GM21529 (cell line): ENCODE measurements around the gene USB1.

ENCODE experiments used
- ATAC-seq: cut with Tn5 transposase; IDR thresholded peaks from one replicate; pipeline ENCODE4 v1.9.1; 2021; ENCODE audit not compliant: unreplicated experiment

USB1 gene

DNA sequence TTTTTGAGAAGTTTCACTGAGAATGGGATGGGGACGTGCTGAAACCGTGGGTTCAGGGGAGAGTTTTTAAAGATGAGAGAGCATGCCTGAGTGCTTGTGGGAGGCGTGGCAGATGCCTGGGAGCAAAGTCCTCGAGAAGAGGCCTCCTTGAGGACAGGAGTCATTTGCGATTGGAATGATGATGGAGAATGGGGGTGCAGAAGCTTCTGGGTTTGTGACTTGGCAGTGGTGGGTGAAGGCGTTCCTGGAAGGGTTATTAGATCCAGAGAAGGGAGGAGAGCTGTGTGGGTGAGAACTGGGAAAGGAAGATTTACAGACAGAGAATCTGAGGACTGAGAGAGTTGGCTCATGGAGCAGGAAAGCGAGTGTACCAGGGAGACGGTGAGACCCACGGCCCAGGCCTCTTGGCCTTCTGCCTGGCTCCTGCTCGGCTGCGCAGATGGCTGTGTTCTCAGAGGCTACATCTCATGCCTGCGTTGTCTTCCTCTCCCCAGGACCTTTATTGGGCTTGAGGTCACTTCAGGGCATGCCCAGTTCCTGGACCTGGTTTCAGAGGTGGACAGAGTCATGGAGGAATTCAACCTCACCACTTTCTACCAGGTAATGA lies 15.7 kb downstream of the USB1 start:
- ATAC-seq = no peak

DNA sequence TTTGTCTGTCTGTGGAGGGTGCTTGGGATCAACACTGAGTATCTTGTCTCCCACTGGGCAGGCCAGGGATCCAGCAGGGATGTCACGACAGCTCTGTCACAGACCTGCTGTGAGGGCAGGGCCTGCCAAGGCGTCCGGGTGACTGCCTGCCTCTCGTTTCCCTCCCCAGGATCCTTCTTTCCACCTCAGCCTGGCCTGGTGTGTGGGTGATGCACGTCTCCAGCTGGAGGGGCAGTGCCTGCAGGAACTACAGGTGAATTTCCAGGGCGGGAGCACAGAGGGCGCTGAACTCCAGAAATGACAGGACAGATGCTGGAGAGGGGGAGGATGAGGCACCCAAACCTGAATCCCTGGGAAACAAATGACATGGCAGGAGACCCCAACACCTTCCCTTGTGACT lies 17.6 kb downstream of the USB1 start:
- ATAC-seq = no peak

DNA sequence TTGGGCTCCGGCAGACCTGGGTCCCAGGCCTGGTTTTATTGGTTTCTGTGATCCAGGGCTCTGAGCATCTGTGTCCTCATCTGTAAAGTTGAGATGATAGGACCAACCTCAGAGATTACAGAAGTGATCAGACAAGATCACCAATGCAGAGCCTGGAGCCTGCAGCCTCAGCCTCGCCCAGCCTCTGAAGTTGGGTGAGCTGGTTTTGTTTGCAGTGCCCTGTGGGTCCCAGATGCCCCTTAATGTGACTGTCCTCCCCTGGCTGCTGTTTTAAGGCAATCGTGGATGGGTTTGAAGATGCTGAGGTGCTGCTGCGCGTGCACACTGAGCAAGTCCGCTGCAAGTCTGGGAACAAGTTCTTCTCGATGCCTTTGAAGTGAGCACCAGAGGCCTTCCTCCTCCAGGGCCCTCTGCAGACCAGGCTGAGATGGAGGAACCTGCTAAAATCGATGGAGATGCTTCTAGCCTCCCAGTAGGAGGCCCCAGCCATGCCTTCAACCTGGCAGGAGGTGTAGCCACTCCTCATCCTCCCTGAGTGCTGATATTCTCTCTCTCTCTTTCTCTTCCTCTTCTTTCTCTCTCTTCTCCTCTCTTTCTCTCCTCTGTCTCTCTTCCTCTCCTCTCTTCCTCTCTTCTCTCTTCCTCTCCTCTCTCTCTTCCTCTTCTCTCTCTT lies 18.8 kb downstream of the USB1 start:
- ATAC-seq = no peak

DNA sequence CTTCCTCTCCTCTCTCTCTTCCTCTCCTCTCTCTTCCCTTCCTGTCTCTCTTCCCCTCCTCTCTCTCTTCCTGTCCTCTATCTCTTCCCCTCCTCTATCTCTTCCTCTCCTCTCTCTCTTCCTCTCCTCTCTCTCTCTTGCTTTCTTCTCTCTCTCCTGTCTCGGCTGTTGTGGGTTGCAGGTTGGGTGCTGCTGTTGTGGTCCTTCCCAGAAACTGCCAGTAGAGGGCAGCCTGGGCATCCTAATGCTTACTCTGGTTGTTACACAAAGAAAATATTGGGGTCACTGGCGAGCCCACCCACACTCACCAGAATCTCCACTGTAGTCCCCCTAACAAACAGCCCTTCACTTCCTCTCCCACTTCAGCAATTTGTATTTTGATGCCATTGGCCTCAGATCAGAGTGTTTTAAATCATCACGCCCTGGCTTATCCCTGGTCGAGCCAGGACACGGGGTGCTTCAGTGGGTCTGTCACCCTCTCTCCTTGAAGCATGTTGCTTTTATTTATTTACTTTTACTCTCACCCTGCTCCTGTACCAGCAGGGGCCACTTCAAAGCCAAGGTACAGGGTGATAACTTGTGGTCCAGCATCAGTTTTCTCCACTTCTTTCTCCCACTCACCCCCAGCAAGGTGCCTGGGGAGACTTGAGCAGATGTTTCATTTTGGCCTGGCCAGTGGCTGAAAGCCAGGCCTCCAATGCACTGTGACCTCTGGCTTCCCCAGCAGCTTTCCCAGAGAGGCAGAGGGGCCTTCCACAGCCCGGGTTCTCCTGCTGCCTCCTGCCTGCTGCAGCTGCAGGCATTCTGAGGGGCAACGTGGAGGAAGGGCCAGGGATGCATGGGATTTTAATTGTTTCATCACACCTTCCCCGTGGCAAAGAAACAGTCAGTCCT lies 19.7 kb downstream of the USB1 start:
- ATAC-seq = no peak

DNA sequence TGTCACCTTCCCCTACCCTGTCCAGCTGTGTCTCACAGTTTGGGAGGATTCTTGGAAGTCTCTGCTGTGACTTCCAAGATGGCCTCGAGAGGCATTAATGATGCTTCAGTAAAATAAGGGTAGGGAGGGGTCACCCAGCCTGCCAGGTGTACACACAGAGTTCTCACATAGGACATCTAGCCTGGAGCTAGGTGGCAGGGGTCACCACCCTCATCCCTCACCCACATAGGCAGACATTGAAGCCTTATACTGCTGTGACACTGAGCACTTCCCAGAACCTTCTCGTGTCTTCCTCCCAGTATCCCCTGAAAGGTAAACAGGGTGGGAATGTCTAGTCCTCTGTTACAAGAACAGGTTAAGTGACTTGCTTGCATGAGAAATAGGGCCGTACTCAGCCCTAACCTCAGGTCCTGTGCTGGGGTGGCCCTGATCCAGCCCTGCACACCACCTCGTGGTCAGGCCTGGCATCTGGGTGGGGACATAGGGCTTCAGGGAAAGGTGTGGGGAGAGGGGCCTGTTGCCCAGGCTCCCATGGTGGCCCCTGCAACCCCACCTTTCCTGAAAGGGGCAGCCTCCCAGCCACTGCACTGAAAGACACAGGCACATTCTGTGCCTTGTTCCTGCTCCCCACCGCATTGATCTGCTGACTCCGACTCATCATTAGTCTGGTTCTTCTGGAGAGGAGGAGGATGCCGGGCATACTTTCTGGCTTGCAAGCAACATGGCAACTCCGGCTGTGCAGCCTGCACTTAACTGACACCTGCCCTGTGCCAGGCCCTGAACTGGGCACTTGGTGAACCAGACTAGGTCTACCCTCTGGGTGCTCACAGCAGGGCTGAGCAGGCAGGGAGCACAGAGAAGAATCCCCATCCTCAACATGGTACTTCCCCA lies 20.7 kb downstream of the USB1 start:
- ATAC-seq = no peak

DNA sequence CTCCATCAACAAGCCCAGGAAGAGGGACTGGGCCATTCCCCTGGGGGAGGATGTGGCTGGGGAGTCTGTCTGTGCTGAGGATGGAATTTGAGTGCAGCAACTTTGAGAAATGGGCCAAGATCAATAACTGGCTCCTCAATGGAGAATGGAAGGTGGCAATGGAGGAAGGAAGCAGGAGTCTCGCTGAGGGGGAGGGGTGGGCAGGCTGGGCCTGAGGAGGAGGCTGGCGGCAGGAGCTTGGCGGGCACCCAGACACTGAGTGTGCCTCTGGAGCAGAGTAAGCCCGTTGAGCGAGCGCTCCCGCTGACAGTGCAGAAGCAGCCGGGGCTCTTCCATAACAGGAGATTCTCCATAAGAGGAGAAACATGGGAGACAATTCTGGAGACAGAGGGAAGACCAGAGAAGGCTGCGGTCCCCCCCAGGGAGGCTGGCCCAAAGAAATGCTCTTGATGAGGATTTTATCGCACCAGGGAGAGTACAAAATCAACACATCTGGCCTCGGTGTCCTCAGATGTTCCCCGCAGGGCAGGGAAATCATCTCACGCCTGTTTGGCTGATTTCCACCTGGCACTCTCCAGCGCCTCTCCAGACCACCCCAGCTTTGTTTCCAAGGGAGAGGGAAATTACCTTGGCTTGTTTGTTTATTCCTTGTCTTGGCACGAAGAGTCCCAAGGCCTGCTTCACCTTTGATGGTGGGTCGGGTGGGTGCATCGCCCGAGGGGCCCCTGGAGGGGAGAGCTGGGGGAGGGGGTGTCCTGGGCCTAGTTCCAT lies 21.6 kb downstream of the USB1 start:
- ATAC-seq = no peak

DNA sequence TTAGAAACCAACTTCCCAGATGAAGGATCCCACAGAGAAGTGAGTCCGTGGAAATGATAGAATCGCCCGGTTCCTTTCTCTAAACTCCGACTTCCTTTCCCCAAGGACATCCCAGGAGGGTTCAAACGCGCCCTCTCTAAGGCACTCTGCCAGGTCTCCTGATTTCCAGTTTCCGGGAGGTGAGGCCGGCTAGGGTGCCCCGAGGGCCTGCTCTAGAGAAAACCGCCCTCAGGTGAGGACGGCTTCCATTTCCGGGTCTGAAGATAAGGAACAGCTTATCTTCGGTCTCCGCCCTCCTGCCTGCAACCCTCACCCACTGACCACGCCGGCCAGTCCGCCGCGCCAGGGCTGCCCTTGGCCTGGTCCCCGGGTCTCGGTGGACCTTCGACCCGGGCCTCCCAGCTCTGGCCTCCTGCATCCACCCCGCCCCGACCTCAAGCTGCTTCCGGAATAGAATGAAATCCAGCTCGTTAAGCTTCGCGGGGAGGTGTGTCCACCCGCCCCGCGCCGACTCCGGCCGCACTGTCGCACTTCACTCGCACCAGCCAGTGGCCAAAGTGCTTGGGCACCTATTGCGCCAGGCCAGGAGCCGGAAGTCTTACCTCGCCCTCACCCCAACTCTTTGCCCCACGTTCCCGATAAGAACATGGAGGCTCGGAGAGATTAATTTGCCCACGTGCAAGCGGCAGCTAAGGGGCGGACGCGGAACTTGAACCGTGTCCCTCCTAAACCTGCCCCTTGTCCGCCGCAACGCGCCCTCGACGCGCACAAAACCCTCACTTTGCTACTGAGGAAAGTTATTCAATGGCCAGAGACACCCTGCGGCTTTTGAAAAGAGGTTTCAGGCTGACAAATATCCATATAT lies 23.5 kb downstream of the USB1 start:
- ATAC-seq = no peak

DNA sequence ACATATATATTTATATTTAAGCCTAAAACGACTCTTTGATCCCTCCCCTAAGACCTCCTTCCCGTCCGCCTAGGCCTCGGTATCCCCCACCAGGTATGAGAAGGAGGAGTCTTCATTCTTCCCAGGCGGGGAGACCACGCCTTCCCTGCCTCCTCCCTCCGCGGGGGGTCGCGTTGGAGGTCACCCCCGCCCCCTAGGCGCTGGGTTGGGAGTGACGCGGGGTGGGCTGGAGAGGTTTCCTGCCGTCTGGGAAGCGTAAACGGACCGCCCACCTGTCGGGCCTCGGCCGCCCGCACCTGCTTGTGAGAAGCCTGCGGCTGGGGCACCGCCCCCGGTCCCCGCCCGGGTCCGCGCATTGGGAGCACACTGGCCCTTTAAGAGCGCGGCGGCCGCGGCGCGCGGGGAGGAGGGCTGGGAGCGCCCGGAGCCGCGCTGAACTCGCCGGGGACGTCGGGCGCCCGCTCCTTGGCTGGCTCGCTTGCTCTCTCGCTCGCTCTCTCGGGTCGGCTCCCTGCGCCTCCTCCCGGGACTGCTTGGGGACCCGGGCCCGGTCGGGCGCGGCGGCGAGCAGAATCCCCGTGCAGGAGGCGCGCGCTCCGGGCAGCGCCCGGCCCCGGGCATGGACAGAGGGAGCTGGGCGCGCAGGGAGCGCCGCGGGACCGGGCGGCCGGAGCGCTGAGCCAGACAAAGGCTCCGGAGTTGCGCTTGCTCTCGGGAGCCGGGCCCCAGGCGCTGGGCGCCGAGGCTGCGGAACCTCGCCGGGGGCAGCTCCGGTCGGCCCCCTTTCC lies 24.3 kb downstream of the USB1 start, which contains the start of gene MMP15:
MMP15 (plus strand) TSS at position 404 of the 788 bp plus-strand sequence. CDS start 597 bp downstream, outside the sequence.
- ATAC-seq = peak; percentile 57

DNA sequence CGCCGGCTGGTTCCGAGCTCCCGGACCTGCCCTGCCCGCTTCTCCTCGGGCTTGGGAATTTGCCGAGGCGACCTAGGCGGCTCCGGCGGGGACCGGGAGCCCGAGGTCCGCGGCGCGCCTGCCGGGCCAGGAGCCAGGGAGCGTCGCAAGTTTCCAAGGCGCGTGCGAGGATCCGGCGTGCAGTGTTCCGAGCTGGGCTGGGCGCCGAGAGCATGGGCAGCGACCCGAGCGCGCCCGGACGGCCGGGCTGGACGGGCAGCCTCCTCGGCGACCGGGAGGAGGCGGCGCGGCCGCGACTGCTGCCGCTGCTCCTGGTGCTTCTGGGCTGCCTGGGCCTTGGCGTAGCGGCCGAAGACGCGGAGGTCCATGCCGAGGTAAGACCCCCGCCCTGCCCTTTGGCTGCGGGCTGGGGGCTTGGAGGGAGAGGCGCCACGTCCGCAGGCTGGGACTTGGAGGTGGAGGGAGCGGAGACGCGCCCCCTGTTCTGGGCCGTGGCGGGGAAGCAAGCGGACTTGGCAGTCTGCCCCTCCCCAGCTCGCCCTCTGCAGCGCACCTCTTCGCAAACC lies 25.0 kb downstream of the USB1 start:
- ATAC-seq = no peak

DNA sequence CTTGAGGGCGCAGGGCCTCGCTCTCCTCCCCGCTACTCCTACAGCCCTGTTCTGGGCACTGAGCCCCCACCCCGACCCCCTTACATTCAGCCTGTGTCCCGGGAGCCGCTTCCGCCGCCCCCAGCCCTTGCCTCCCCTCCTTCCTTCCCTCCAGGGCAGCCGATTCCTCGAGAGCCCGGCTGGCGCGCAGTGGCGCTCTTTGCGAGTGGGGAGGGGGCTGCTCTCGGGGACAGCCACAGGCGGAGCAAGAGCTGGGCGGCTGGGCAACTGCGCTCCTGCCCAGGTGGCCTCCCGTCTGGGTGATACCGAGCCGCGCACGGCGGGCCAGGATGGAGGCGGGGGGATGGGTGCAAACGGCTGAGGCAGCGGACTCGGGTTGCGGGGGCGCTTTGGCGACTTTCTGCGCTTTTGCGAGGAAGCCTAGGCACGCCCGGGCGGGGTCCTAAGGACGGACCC lies 25.5 kb downstream of the USB1 start:
- ATAC-seq = no peak

DNA sequence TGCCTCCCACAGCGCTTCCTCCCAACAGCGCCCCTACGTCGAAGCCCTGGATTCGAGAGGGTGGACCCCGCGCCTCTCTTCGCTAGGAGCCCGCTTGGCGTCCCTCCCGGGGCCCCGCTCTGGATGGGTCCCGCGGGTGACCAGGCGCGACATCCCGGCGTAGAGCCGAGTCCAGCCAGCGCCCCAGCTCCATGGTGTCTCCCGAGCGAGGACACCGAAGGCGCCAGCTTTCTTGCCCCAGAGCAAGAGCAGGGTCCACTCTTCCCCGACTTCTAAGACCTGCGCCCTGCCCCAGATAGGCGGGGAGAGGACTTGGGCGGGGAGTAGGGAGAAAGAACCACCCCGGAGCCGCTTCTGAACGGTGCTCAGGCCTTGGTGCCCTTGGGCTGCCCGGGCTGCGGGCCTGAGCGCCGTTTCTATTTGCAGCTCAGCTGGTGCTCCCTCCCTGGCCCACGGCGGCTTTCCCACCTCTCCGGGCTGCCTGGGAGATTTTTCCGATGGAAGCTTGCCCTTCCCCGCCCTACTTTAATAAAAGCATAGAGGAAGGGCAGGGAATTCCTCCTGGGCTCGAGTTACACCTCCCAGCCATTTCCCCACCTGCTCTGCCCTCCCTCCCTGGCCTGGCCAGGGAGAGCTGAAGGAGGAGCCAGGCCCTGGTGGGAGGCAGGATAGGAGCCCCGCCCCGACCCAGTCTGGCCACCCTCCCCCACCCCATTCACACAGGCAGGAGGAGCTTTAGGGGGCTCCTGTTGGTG lies 26.1 kb downstream of the USB1 start:
- no peak for ATAC-seq

DNA sequence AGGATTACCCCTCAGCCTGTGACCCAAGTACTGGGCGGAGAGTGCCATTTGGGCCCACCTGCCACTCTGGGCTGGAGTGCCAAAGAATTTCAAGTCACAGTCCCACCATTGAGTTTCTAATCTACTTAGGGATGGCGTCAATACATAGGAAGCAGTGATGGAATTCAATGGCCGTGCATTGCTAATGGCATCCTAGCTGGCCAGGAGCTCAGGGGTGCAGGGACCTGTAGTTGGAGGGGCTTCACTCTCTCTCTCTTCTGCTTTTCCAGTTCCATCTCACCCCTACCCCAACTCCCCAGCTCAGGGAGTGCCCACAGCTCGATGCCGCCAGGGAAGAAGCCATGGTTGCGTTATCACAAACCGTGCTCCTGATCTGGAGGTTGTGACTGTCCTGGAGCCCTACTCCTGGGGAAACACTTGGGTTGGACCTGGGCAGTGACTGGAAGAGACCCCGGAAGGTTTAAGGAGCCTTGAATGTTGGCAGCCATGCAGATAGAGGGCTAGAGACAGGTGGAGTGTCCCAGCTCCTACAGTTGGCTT lies 26.8 kb downstream of the USB1 start:
- ATAC-seq = no peak

DNA sequence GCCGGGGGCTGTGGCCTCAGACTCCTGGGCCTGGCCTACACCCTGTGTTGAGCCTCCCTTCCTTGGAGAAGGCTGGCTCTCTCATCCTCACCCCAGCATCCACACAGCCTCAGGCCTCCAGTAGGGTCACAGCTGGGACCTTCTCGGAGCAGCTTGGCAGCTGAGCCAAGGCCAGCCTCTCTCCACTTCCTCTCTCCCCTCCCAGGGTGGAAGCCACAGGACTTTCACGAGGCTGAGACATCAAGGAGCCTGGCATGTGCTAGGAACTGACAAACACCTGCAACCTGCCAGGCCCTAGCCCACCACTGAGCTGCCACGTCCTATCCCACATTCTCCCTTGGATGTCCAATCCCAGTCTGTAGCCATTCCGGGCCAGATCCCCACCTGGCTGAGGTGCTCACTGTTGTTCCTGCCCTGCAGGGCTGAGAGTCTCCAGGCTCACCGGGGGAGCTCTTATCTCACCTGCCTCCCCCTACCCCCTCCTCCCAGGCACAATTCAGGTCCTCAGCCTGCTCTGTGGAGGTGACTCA lies 27.4 kb downstream of the USB1 start:
- no peak for ATAC-seq

DNA sequence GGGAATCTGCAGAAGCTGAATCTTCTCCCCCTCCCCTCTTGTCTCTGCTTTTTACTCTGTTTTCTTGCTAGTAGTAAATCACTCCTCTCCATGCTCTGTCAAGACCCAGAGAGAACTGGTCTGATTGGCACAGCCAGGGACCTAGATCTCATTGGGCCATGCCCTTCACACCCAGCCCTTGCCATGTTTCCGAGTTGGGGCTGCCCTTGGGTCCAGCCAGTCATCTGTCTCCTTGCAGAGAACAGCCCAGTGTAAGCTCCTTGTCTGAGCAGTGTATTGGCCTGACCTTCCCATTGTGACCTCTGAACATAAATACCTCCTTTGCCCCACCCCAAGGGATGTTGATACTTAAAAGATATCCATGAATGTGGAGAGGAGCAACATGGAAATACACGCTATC lies 28.2 kb downstream of the USB1 start:
- ATAC-seq = no peak

DNA sequence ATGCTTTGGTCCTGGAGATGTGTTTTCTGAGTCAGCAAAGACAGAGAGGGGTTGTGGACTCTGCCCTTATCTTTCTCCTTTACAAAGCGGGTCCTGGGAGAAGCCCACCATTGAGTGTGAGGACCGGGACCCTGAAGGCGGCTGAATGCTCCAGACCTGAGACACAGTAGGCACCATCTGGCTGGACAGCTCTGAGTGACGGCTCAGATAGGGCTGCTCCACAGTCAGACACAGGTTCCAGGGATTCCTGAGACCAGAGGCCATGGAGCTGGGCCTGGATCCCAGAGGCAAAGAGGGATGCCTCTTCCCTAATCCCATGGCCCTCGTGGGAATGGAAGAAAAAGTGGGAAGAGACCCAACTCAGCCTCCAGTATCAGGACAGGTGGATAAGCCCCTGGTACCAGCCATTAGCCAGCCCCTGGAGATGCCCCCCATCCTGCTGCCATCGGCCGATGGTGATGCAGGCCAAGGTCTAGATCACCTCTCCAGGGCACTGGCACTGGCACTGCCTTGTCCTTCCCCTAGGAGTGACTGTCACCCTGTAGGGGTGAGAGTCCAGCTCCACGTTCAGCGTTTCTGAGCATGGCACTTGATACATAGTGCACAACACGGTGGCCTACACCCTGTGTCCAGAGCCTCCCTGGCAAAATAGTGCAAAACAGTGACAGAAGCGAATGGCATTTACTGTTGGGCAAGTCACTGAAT lies 29.1 kb downstream of the USB1 start:
- ATAC-seq = no peak
